ENCODE measurements around the gene TAS1R3. TPM values are rescaled to one million over a fixed set of nuclear protein-coding genes. Genes with fewer than 3 reads are reported as not detected.

TAS1R3 gene
- total RNA-seq, 1 experiment from 2014 or later, result 0.31 TPM

DNA sequence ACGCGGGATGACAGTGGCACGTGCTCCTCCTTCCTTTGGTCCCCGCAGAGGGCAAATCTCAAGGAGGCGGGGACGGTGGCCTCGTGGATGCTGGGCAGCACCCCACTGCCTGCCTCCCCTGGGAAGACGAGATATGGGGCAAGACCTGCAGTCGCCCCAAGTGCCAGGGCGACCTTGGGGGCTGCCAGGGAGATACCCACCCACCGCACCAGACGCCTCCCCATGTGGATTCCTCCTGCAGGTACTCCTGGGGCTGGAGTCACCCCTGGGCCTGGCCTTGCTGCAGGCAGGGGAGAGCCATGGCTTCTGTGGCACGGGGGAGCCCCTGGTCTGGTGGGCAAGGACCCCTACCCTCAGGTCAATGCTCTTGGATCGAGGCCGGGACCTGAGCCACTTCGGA is 49.8 kb downstream of the TAS1R3 start:
- BruUV-seq (replicated peaks), result no TSS peak
- Histone ChIP-seq H3K4me1 (ENCODE audit: control insufficient read depth, insufficient read depth, low read length) (peaks cover 8% of the 10 kb centered on the region; the same call in 1 of the 2 replicates), H3K4me3 (ENCODE audit: low read depth in 2 of 2, low read length in 2 of 2) (no peak overlapping the region), H3K27ac (ENCODE audit: low read length) (no peak overlapping the region), H3K9me3 (ENCODE audit: control insufficient read depth, insufficient read depth, low read depth, low read length) (no peaks in the 10 kb centered on the region), H3K27me3 (ENCODE audit: control insufficient read depth, insufficient read depth, low read length) (no peaks in the 10 kb centered on the region), H3K36me3 (ENCODE audit: control insufficient read depth, insufficient read depth, low read length) (peaks cover 4% of the 10 kb centered on the region; the same call in 1 of the 2 replicates)
- in situ Hi-C loops (cut with HindIII; ENCODE audit: low pct_unique_long_range_greater_than_20kb, low sequenced_read_pairs), result no loop called here
- intact Hi-C loops (cut with micrococcal nuclease; ENCODE audit: unreplicated experiment), result no loop called here
- no peak for DNase-seq (ENCODE audit: low read depth, low spot score)
- POLR2A ChIA-PET, result no interaction called here
- ATAC-seq, result no peak
- CTCF ChIA-PET, result no interaction called here
- TF ChIP-seq, protein P1, sequence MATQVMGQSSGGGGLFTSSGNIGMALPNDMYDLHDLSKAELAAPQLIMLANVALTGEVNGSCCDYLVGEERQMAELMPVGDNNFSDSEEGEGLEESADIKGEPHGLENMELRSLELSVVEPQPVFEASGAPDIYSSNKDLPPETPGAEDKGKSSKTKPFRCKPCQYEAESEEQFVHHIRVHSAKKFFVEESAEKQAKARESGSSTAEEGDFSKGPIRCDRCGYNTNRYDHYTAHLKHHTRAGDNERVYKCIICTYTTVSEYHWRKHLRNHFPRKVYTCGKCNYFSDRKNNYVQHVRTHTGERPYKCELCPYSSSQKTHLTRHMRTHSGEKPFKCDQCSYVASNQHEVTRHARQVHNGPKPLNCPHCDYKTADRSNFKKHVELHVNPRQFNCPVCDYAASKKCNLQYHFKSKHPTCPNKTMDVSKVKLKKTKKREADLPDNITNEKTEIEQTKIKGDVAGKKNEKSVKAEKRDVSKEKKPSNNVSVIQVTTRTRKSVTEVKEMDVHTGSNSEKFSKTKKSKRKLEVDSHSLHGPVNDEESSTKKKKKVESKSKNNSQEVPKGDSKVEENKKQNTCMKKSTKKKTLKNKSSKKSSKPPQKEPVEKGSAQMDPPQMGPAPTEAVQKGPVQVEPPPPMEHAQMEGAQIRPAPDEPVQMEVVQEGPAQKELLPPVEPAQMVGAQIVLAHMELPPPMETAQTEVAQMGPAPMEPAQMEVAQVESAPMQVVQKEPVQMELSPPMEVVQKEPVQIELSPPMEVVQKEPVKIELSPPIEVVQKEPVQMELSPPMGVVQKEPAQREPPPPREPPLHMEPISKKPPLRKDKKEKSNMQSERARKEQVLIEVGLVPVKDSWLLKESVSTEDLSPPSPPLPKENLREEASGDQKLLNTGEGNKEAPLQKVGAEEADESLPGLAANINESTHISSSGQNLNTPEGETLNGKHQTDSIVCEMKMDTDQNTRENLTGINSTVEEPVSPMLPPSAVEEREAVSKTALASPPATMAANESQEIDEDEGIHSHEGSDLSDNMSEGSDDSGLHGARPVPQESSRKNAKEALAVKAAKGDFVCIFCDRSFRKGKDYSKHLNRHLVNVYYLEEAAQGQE (IDR thresholded peaks at IDR 0.05; ENCODE audit: insufficient read depth in 1 of 2, low read depth in 2 of 2, low read length in 1 of 2), result no peak
- no peak for TF ChIP-seq TCF7L2 (IDR thresholded peaks at IDR 0.05; ENCODE audit: low read depth, low read length)
- TF ChIP-seq POLR2AphosphoS5 (IDR thresholded peaks at IDR 0.05; ENCODE audit: low read depth, low read length), result no peak
- no peak for TF ChIP-seq SIN3A (IDR thresholded peaks at IDR 0.05; ENCODE audit: borderline replicate concordance, insufficient read depth, low read depth, low read length)
- TF ChIP-seq, protein P2, sequence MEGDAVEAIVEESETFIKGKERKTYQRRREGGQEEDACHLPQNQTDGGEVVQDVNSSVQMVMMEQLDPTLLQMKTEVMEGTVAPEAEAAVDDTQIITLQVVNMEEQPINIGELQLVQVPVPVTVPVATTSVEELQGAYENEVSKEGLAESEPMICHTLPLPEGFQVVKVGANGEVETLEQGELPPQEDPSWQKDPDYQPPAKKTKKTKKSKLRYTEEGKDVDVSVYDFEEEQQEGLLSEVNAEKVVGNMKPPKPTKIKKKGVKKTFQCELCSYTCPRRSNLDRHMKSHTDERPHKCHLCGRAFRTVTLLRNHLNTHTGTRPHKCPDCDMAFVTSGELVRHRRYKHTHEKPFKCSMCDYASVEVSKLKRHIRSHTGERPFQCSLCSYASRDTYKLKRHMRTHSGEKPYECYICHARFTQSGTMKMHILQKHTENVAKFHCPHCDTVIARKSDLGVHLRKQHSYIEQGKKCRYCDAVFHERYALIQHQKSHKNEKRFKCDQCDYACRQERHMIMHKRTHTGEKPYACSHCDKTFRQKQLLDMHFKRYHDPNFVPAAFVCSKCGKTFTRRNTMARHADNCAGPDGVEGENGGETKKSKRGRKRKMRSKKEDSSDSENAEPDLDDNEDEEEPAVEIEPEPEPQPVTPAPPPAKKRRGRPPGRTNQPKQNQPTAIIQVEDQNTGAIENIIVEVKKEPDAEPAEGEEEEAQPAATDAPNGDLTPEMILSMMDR (IDR thresholded peaks at IDR 0.05), result no peak

DNA sequence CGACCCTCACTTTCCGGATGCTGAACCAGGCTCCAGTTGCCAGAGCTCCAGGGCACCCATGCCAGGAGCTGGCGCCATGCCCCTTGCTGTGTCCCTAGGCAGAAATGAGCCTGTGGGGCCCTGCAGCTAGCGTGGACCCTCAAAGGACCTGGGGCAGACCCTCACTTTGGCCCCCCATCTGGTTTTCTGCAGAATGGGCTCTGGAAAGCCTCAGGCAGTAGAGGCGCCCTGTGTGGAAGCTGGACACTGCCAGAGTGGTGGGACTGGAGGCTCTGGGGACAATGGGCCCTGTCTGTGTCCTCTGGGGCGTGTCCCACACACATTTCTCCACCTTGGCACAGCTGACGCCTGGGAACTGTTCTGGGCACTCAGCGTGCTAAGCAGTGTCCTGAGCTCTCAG is 50.2 kb downstream of the TAS1R3 start:
- H3K4me3 ChIP-seq (ENCODE audit: low read depth in 2 of 2, low read length in 2 of 2), result no peak overlapping the region
- intact Hi-C loops (cut with micrococcal nuclease; ENCODE audit: unreplicated experiment) (no loop called here), in situ Hi-C loops (cut with HindIII; ENCODE audit: low pct_unique_long_range_greater_than_20kb, low sequenced_read_pairs) (no loop called here)
- peaks cover 7% of the 10 kb centered on the region; the same call in 1 of the 2 replicates for H3K4me1 ChIP-seq (ENCODE audit: control insufficient read depth, insufficient read depth, low read length)
- no peaks in the 10 kb centered on the region for H3K9me3 ChIP-seq (ENCODE audit: control insufficient read depth, insufficient read depth, low read depth, low read length)
- ATAC-seq, result no peak
- H3K36me3 ChIP-seq (ENCODE audit: control insufficient read depth, insufficient read depth, low read length), result peaks cover 3% of the 10 kb centered on the region
- H3K27ac ChIP-seq (ENCODE audit: low read length), result no peak overlapping the region
- ChIA-PET CTCF (no interaction called here), POLR2A (no interaction called here)
- no peak for TF ChIP-seq SIN3A (IDR thresholded peaks at IDR 0.05; ENCODE audit: borderline replicate concordance, insufficient read depth, low read depth, low read length)
- no peak for TF ChIP-seq TCF7L2 (IDR thresholded peaks at IDR 0.05; ENCODE audit: low read depth, low read length)
- TF ChIP-seq, protein P2 (IDR thresholded peaks at IDR 0.05), result no peak
- no peak for TF ChIP-seq POLR2AphosphoS5 (IDR thresholded peaks at IDR 0.05; ENCODE audit: low read depth, low read length)
- TF ChIP-seq, protein P1 (IDR thresholded peaks at IDR 0.05; ENCODE audit: insufficient read depth in 1 of 2, low read depth in 2 of 2, low read length in 1 of 2), result no peak
- BruUV-seq (replicated peaks), result no TSS peak
- DNase-seq (ENCODE audit: low read depth, low spot score), result no peak
- H3K27me3 ChIP-seq (ENCODE audit: control insufficient read depth, insufficient read depth, low read length), result no peaks in the 10 kb centered on the region

Small RNA genes lying within 50 kb of the gene (microRNA-seq; reads per million reads assigned to microRNA genes)
- gene MIR6726 (ENCODE audit: unreplicated experiment), result not detected
- gene MIR6727 (ENCODE audit: unreplicated experiment), result not detected
- not detected for gene MIR6808 (ENCODE audit: unreplicated experiment)

Other genes with a start within 250 kb of the TAS1R3 start
- 28.8 TPM for gene C1orf159, start 215.2 kb upstream of the TAS1R3 start, total RNA-seq (2021; ENCODE audit: unreplicated experiment)
- gene TTLL10, start 157.4 kb upstream of the TAS1R3 start, total RNA-seq (2021; ENCODE audit: unreplicated experiment), result not detected
- gene TNFRSF18, start 124.7 kb upstream of the TAS1R3 start, total RNA-seq (2021; ENCODE audit: unreplicated experiment), result 4.3 TPM
- 0.62 TPM for gene TNFRSF4, start 117.1 kb upstream of the TAS1R3 start, total RNA-seq (2021; ENCODE audit: unreplicated experiment)
- gene SDF4, start 99.3 kb upstream of the TAS1R3 start, total RNA-seq (2021; ENCODE audit: unreplicated experiment), result 335 TPM
- 46.4 TPM for gene B3GALT6, start 99.0 kb upstream of the TAS1R3 start, total RNA-seq (2021; ENCODE audit: unreplicated experiment)
- 41.4 TPM for gene C1QTNF12, start 84.6 kb upstream of the TAS1R3 start, total RNA-seq (2021; ENCODE audit: unreplicated experiment)
- gene UBE2J2, start 57.4 kb upstream of the TAS1R3 start, total RNA-seq (2021; ENCODE audit: unreplicated experiment), result 101 TPM
- 9.8 TPM for gene SCNN1D, start 50.8 kb upstream of the TAS1R3 start, total RNA-seq (2021; ENCODE audit: unreplicated experiment)
- gene ACAP3, start 23.4 kb upstream of the TAS1R3 start, total RNA-seq (2021; ENCODE audit: unreplicated experiment), result 30.7 TPM
- gene PUSL1, start 22.7 kb upstream of the TAS1R3 start, total RNA-seq (2021; ENCODE audit: unreplicated experiment), result 46.9 TPM
- gene INTS11, start 6.6 kb upstream of the TAS1R3 start, total RNA-seq (2021; ENCODE audit: unreplicated experiment), result 114 TPM
- gene CPTP, start 6.5 kb upstream of the TAS1R3 start, total RNA-seq (2021; ENCODE audit: unreplicated experiment), result 52.2 TPM
- gene DVL1, start 18.1 kb downstream of the TAS1R3 start, total RNA-seq (2021; ENCODE audit: unreplicated experiment), result 144 TPM
- gene MXRA8, start 27.3 kb downstream of the TAS1R3 start, total RNA-seq (2021; ENCODE audit: unreplicated experiment), result 96.0 TPM
- gene AURKAIP1, start 43.9 kb downstream of the TAS1R3 start, total RNA-seq (2021; ENCODE audit: unreplicated experiment), result 335 TPM
- gene CCNL2, start 68.1 kb downstream of the TAS1R3 start, total RNA-seq (2021; ENCODE audit: unreplicated experiment), result 297 TPM
- 196 TPM for gene MRPL20, start 76.0 kb downstream of the TAS1R3 start, total RNA-seq (2021; ENCODE audit: unreplicated experiment)
- gene ANKRD65, start 90.0 kb downstream of the TAS1R3 start, total RNA-seq (2021; ENCODE audit: unreplicated experiment), result 1.9 TPM
- 858 TPM for gene VWA1, start 104.4 kb downstream of the TAS1R3 start, total RNA-seq (2021; ENCODE audit: unreplicated experiment)
- gene ATAD3C, start 118.4 kb downstream of the TAS1R3 start, total RNA-seq (2021; ENCODE audit: unreplicated experiment), result 10.6 TPM
- 104 TPM for gene ATAD3B, start 140.5 kb downstream of the TAS1R3 start, total RNA-seq (2021; ENCODE audit: unreplicated experiment)
- 57.5 TPM for gene ATAD3A, start 180.9 kb downstream of the TAS1R3 start, total RNA-seq (2021; ENCODE audit: unreplicated experiment)
- gene TMEM240, start 209.3 kb downstream of the TAS1R3 start, total RNA-seq (2021; ENCODE audit: unreplicated experiment), result 4.1 TPM
- 217 TPM for gene SSU72, start 243.6 kb downstream of the TAS1R3 start, total RNA-seq (2021; ENCODE audit: unreplicated experiment)